HG03025 (cell line): ENCODE results near the gene PARD3B.

Experiments used
- ATAC-seq: cut with Tn5 transposase; IDR thresholded peaks from one replicate; pipeline ENCODE4 v1.9.1; 2021; ENCODE audit warnings: mild to moderate bottlenecking, moderate library complexity; ENCODE audit not compliant: unreplicated experiment, low FRiP score

The PARD3B gene

GRCh38 chr2:205347899-205348298 lies 802.6 kb downstream of the PARD3B start:
- no peak for ATAC-seq

GRCh38 chr2:205352094-205352493 lies 806.8 kb downstream of the PARD3B start:
- no peak for ATAC-seq

GRCh38 chr2:205352593-205352992 lies 807.3 kb downstream of the PARD3B start:
- no peak for ATAC-seq

- ATAC-seq = no peak
Observed at GRCh38 chr2:205357732-205358131, 812.5 kb downstream of the PARD3B start.

- no peak for ATAC-seq
Observed at GRCh38 chr2:205358351-205358815, 813.1 kb downstream of the PARD3B start.

GRCh38 chr2:205361272-205361671 lies 816.0 kb downstream of the PARD3B start:
- ATAC-seq = no peak

- ATAC-seq = no peak
Observed at GRCh38 chr2:205361970-205362369, 816.7 kb downstream of the PARD3B start.

GRCh38 chr2:205364261-205364660 lies 819.0 kb downstream of the PARD3B start:
- ATAC-seq = no peak

GRCh38 chr2:205366336-205367060 lies 821.2 kb downstream of the PARD3B start:
- no peak for ATAC-seq

- ATAC-seq = no peak
Observed at GRCh38 chr2:205367331-205367935, 822.2 kb downstream of the PARD3B start.

GRCh38 chr2:205369813-205370212 lies 824.5 kb downstream of the PARD3B start:
- ATAC-seq = no peak

GRCh38 chr2:205370726-205371125 lies 825.5 kb downstream of the PARD3B start:
- ATAC-seq = no peak

GRCh38 chr2:205372141-205372540 lies 826.9 kb downstream of the PARD3B start:
- ATAC-seq = no peak

GRCh38 chr2:205375461-205376448 lies 830.5 kb downstream of the PARD3B start:
- no peak for ATAC-seq

GRCh38 chr2:205377324-205377723 lies 832.0 kb downstream of the PARD3B start:
- no peak for ATAC-seq

- no peak for ATAC-seq
Observed at GRCh38 chr2:205383601-205384000, 838.3 kb downstream of the PARD3B start.

GRCh38 chr2:205386109-205386508 lies 840.8 kb downstream of the PARD3B start:
- ATAC-seq = no peak

- ATAC-seq = no peak
Observed at GRCh38 chr2:205387350-205388055, 842.2 kb downstream of the PARD3B start.

GRCh38 chr2:205390866-205391265 lies 845.6 kb downstream of the PARD3B start:
- no peak for ATAC-seq

- no peak for ATAC-seq
Observed at GRCh38 chr2:205401511-205401910, 856.2 kb downstream of the PARD3B start.
